GM21576 (cell line): ENCODE measurements around the gene ZCCHC12.

Experiments used
- ATAC-seq: cut with Tn5 transposase; IDR thresholded peaks from one replicate; pipeline ENCODE4 v1.9.1; 2021; ENCODE audit warnings: mild to moderate bottlenecking, moderate library complexity; ENCODE audit not compliant: unreplicated experiment

ZCCHC12 gene

GRCh38 chrX:118867251-118867650 is 43.6 kb downstream of the ZCCHC12 start:
- ATAC-seq = no peak

- ATAC-seq = no peak
These were observed 48.5 kb downstream of the ZCCHC12 start for GRCh38 chrX:118872102-118872566.
